HepG2 (cell line): ENCODE results near the gene BFSP1. TPM values are rescaled to one million over a fixed set of nuclear protein-coding genes. Genes with fewer than 3 reads are reported as not detected.

ENCODE experiments used
- ATAC-seq: fragments of 200-7000 bp; cut with Tn5 transposase; 3 replicates; pipeline ENCODE4 v1.9.1; 2020; ENCODE audit warnings: mild to moderate bottlenecking, moderate library complexity
- BruUV-seq: library from RNA; stranded (reverse); fragments of 400-500 nt; replicated peaks from 2 replicates; lab custom pipeline; 2021; lab: Mats Ljungman, UMichigan
- CTCF ChIA-PET: fragments of 300-600 bp; formaldehyde crosslinking; extraction: SDS; loops from one replicate; lab custom pipeline; 2021; ENCODE audit warnings: low total read pairs, inconsistent platforms, low intra/inter-chr PET ratio; lab: Yijun Ruan, JAX
- POLR2A ChIA-PET: fragments of 350-600 bp; sonication (Branson Sonifier 250); formaldehyde crosslinking; loops from one replicate; lab custom pipeline; 2020; ENCODE audit warnings: antibody characterized with exemption, inconsistent platforms; lab: Yijun Ruan, JAX
- DNase-seq: peaks from one replicate; pipeline ENCODE4 v3.0.0-alpha.2; 2015; ENCODE audit warnings: low spot score
- FAIRE-seq: peaks from 3 replicates; lab custom pipeline; 2011; peaks lifted over from hg19 to GRCh38; lab: Jason Lieb, UNC
- H2AFZ ChIP-seq: one replicate; pipeline ENCODE4 v1.6.1; 2011; ENCODE audit warnings: low read length, inconsistent platforms
- H3K27ac ChIP-seq: fragments of 300-600 bp; 3 replicates; pipeline ENCODE4 v1.8.0; 2011; ENCODE audit warnings: mixed run types, mild to moderate bottlenecking, mixed read lengths, low read length, inconsistent platforms; ENCODE audit not compliant: insufficient read depth; ENCODE audit errors: extremely low read length
- H3K27me3 ChIP-seq, 2 experiments: fragments of 200-600 bp in 1 of 2; 2 replicates in 1 of 2; 3 replicates in 1 of 2; pipeline versions ENCODE4 v1.6.0 to v1.8.0; 2011; ENCODE audit warnings: low read length in 2 of 2, mild to moderate bottlenecking in 2 of 2, moderate library complexity in 2 of 2, inconsistent platforms in 1 of 2; ENCODE audit not compliant: insufficient read depth in 2 of 2, control insufficient read depth in 1 of 2
- H3K36me3 ChIP-seq, 2 experiments: fragments of 200-600 bp in 1 of 2; replicated peaks in 1 of 2; 2 replicates in 1 of 2; 3 replicates in 1 of 2; pipeline versions ENCODE4 v1.5.1 to v1.8.0; 2011; ENCODE audit warnings: low read length in 2 of 2, inconsistent platforms in 1 of 2; ENCODE audit not compliant: insufficient read depth in 2 of 2, control insufficient read depth in 1 of 2
- H3K4me1 ChIP-seq: 2 replicates; pipeline ENCODE4 v1.5.1; 2012; ENCODE audit warnings: low read length, inconsistent platforms; ENCODE audit not compliant: insufficient read depth
- H3K4me2 ChIP-seq: 2 replicates; pipeline ENCODE4 v1.6.0; 2011; ENCODE audit warnings: low read depth, low read length, inconsistent platforms
- H3K4me3 ChIP-seq, 3 experiments: fragments of 200-600 bp in 1 of 3; sonication (generic), shearing (Covaris generic) in 1 of 3; replicated peaks in 1 of 3; 2 replicates each; pipeline ENCODE4 v1.5.1; 2011 to 2016; ENCODE audit warnings: low read length in 3 of 3, inconsistent platforms in 2 of 3, low read depth in 2 of 3, mild to moderate bottlenecking in 2 of 3, control low read depth in 1 of 3, mixed read lengths in 1 of 3; ENCODE audit not compliant: insufficient read depth in 1 of 3
- H3K79me2 ChIP-seq: one replicate; pipeline ENCODE4 v1.6.1; 2011; ENCODE audit warnings: low read length, inconsistent platforms; ENCODE audit not compliant: insufficient read depth
- H3K9ac ChIP-seq: 2 replicates; pipeline ENCODE4 v1.6.0; 2011; ENCODE audit warnings: mild to moderate bottlenecking, low read depth, low read length, inconsistent platforms; ENCODE audit not compliant: insufficient read depth
- H3K9me3 ChIP-seq: 2 replicates; pipeline ENCODE4 v1.5.1; 2012; ENCODE audit warnings: mild to moderate bottlenecking, low read length
- H4K20me1 ChIP-seq: 2 replicates; pipeline ENCODE4 v1.6.0; 2011; ENCODE audit warnings: inconsistent platforms, mild to moderate bottlenecking, low read length, moderate library complexity; ENCODE audit not compliant: insufficient read depth
- ATAD3A ChIP-seq: sonication (generic); formaldehyde crosslinking; IDR thresholded peaks from 2 replicates; pipeline ENCODE4 v1.4.0; 2020; ENCODE audit warnings: missing genetic modification reagents
- CHCHD3 ChIP-seq: sonication (generic); formaldehyde crosslinking; IDR thresholded peaks from 2 replicates; pipeline ENCODE4 v1.8.0; 2022; ENCODE audit warnings: mild to moderate bottlenecking, missing genetic modification reagents, moderate library complexity
- EEA1 ChIP-seq: sonication (generic); formaldehyde crosslinking; IDR thresholded peaks from 2 replicates; pipeline ENCODE4 v1.5.1; 2020; ENCODE audit warnings: mild to moderate bottlenecking, missing genetic modification reagents, borderline replicate concordance
- KAT2B ChIP-seq: fragments of 150-350 bp; IDR thresholded peaks from 2 replicates; pipeline ENCODE4 v1.6.1; 2014; ENCODE audit warnings: low read depth, low read length, borderline replicate concordance
- KLF9 ChIP-seq: IDR thresholded peaks from 2 replicates; pipeline ENCODE4 v1.6.1; 2016; ENCODE audit warnings: low read depth
- RBM39 ChIP-seq: fragments of 200-400 bp; formaldehyde crosslinking; IDR thresholded peaks from one replicate; pipeline ENCODE4 v1.6.1; 2018; ENCODE audit warnings: antibody characterized with exemption, mild to moderate bottlenecking, low read depth, low read length; ENCODE audit not compliant: poor library complexity, severe bottlenecking
- SKI ChIP-seq: fragments of 450-650 bp; IDR thresholded peaks from one replicate; pipeline ENCODE4 v1.6.1; 2018; ENCODE audit warnings: mild to moderate bottlenecking; ENCODE audit not compliant: partially characterized antibody
- ZNF558 ChIP-seq: sonication (generic); formaldehyde crosslinking; IDR thresholded peaks from 2 replicates; pipeline ENCODE4 v1.9.0; 2022; ENCODE audit warnings: mild to moderate bottlenecking, missing genetic modification reagents, borderline replicate concordance
- ZNF773 ChIP-seq: sonication (generic); formaldehyde crosslinking; IDR thresholded peaks from 2 replicates; pipeline ENCODE4 v1.4.0; 2020; ENCODE audit warnings: missing genetic modification reagents, borderline replicate concordance
- WGBS: methylation state at CpG from one replicate; pipeline ENCODE4 v1.1.6; 2017; ENCODE audit warnings: low lambda C conversion rate; 5-methylcytosine and 5-hydroxymethylcytosine counted together
- in situ Hi-C: cut with HindIII; loops from 2 replicates; pipeline ENCODE4 v1.10.0; 2017; ENCODE audit warnings: low pct_unique_long_range_greater_than_20kb; ENCODE audit not compliant: extremely low pct_ligation_motif_present
- intact Hi-C: fragments of 100-400 bp; cut with micrococcal nuclease; formaldehyde crosslinking; loops from one replicate; pipeline ENCODE4 v1.10.0; 2022; ENCODE audit not compliant: unreplicated experiment
- polyA plus RNA-seq, 8 experiments: library from polyadenylated mRNA; depleted of rRNA in 3 of 8; stranded (reverse) in 7 of 8; unstranded in 1 of 8; fragments of >200 nt; fragmentation: Illumina TruSeq in 4 of 8; extraction: Trizol in 4 of 8; gene quantifications; 2 replicates each; pipeline versions ENCODE4 v1.2.1 to v1.2.3, GENCODE V29; 2011 to 2016; ENCODE audit warnings: low read depth in 4 of 8, missing spikeins in 1 of 8, mixed read lengths in 1 of 8; ENCODE audit not compliant: insufficient read depth in 1 of 8
- total RNA-seq, 5 experiments: library from RNA; depleted of rRNA; stranded (reverse); fragments of >200 nt; fragmentation: Illumina TruSeq; extraction: Trizol; gene quantifications; 2 replicates each; pipeline ENCODE4 v1.2.3, GENCODE V29; 2016; ENCODE audit warnings: low read depth in 1 of 5

BFSP1 gene
- total and polyA plus RNA-seq, 2 of the 13 experiments (the other 11 are each of a cell fraction or from before 2014, with no cell fraction given), result 0.22 to 0.26 TPM

- ATAC-seq, result no peak
- H4K20me1 ChIP-seq, result no peaks in the 10 kb centered on the region
Observed at GRCh38 chr20:17491488-17491887, 39.7 kb downstream of the BFSP1 start.

GRCh38 chr20:17491041-17491440 lies 40.1 kb downstream of the BFSP1 start:
- Histone ChIP-seq H3K4me3 (no peak overlapping the region), H3K36me3 (no peaks in the 10 kb centered on the region), H3K27ac (no peak overlapping the region), H4K20me1 (no peaks in the 10 kb centered on the region), H3K27me3 (peaks cover 16 to 59% of the 10 kb centered on the region in 2 experiments), H2AFZ (no peak overlapping the region), H3K4me1 (no peaks in the 10 kb centered on the region), H3K79me2 (no peaks in the 10 kb centered on the region), H3K9ac (no peak overlapping the region), H3K4me2 (no peak overlapping the region), H3K9me3 (no peaks in the 10 kb centered on the region)
- POLR2A ChIA-PET, result no interaction called here
- no peak for FAIRE-seq
- TF ChIP-seq ATAD3A (CRISPR knock-in tag) (no peak), ZNF558 (CRISPR knock-in tag) (no peak), RBM39 (no peak), SKI (no peak), KAT2B (no peak), EEA1 (no peak)
- ATAC-seq, result peak; percentile 16; the same call in 1 of the 3 replicates
- WGBS, result 44% methylated on average over 11 of the region's 11 CpGs
- in situ Hi-C loops (no loop called here), intact Hi-C loops (no loop called here)
- CTCF ChIA-PET, result no interaction called here
- BruUV-seq, result no TSS peak
- no peak for DNase-seq

More at GRCh38 chr20:17491488-17491887, 39.7 kb downstream of the BFSP1 start:
- no peak overlapping the region for H3K27ac ChIP-seq
- H3K27me3 ChIP-seq, result peaks cover 16 to 64% of the 10 kb centered on the region in 2 experiments
- no peaks in the 10 kb centered on the region for H3K4me1 ChIP-seq
- no TSS peak for BruUV-seq
- CTCF ChIA-PET, result no interaction called here
- intact Hi-C loops, result no loop called here
- TF ChIP-seq CHCHD3 (CRISPR knock-in tag), result 0 out of 2 replicates have a peak, but pooled peaks have one; percentile 33
- TF ChIP-seq ZNF773 (CRISPR knock-in tag), result no peak
- TF ChIP-seq KLF9, result no peak
- TF ChIP-seq, all 625 proteins: peak for 1
- H3K4me2 ChIP-seq, result no peak overlapping the region
- DNase-seq, result no peak
- FAIRE-seq, result no peak
- WGBS, result 5% methylated on average over 4 of the region's 4 CpGs
- H3K36me3 ChIP-seq, result no peaks in the 10 kb centered on the region
- POLR2A ChIA-PET, result no interaction called here
- H2AFZ ChIP-seq, result no peak overlapping the region
- no peaks in the 10 kb centered on the region for H3K79me2 ChIP-seq
- in situ Hi-C loops, result no loop called here
- no peaks in the 10 kb centered on the region for H3K9me3 ChIP-seq
- H3K4me3 ChIP-seq, result no peak overlapping the region
- no peak overlapping the region for H3K9ac ChIP-seq
